H9 (cell line): ENCODE data around the gene IL5RA. TPM values are rescaled to one million over a fixed set of nuclear protein-coding genes. Genes with fewer than 3 reads are reported as not detected.

Experiments
- DNase-seq: peaks from one replicate; pipeline ENCODE4 v3.0.0-alpha.2; 2017
- H2AFZ ChIP-seq: one replicate; pipeline ENCODE4 v1.6.1; 2013; ENCODE audit warnings: mild to moderate bottlenecking, low read length, control low read depth, moderate library complexity
- H2AK5ac ChIP-seq: 2 replicates; pipeline ENCODE4 v1.6.1; 2013; ENCODE audit warnings: low read length, control low read depth, mixed read lengths; ENCODE audit not compliant: insufficient read length
- H2BK120ac ChIP-seq: one replicate; pipeline ENCODE4 v1.6.1; 2013; ENCODE audit warnings: low read depth, mild to moderate bottlenecking, low read length, control low read depth, inconsistent platforms; ENCODE audit not compliant: poor library complexity, severe bottlenecking
- H2BK12ac ChIP-seq: 2 replicates; pipeline ENCODE4 v1.6.1; 2013; ENCODE audit warnings: low read length, control low read depth, mixed read lengths, low read depth; ENCODE audit not compliant: insufficient read length
- H2BK15ac ChIP-seq: 2 replicates; pipeline ENCODE4 v1.6.1; 2013; ENCODE audit warnings: low read depth, low read length, control low read depth
- H2BK20ac ChIP-seq: one replicate; pipeline ENCODE4 v1.6.1; 2013; ENCODE audit warnings: low read depth, mild to moderate bottlenecking, low read length, control low read depth, inconsistent platforms; ENCODE audit not compliant: poor library complexity, severe bottlenecking
- H2BK5ac ChIP-seq: 2 replicates; pipeline ENCODE4 v1.6.1; 2013; ENCODE audit warnings: low read length, control low read depth, mixed read lengths; ENCODE audit not compliant: insufficient read length
- H3K14ac ChIP-seq: 2 replicates; pipeline ENCODE4 v1.6.1; 2013; ENCODE audit warnings: low read length, control low read depth; ENCODE audit not compliant: insufficient read depth
- H3K18ac ChIP-seq: 2 replicates; pipeline ENCODE4 v1.6.1; 2013; ENCODE audit warnings: low read depth, mild to moderate bottlenecking, mixed read lengths, low read length, control low read depth; ENCODE audit not compliant: insufficient read length
- H3K23ac ChIP-seq: 2 replicates; pipeline ENCODE4 v1.6.1; 2013; ENCODE audit warnings: low read length, control low read depth, mixed read lengths, low read depth; ENCODE audit not compliant: insufficient read length
- H3K23me2 ChIP-seq: 2 replicates; pipeline ENCODE4 v1.6.1; 2013; ENCODE audit warnings: low read depth, mild to moderate bottlenecking, mixed read lengths, low read length, control low read depth; ENCODE audit not compliant: insufficient read length, poor library complexity, severe bottlenecking
- H3K27ac ChIP-seq: 2 replicates; pipeline ENCODE4 v1.5.1; 2013; ENCODE audit warnings: low read length, control low read depth, mixed read lengths, low read depth; ENCODE audit not compliant: insufficient read length
- H3K27me3 ChIP-seq: 2 replicates; pipeline ENCODE4 v1.6.1; 2013; ENCODE audit warnings: low read length, control low read depth, inconsistent platforms; ENCODE audit not compliant: insufficient read depth
- H3K4ac ChIP-seq: 2 replicates; pipeline ENCODE4 v1.6.1; 2013; ENCODE audit warnings: low read depth, mild to moderate bottlenecking, control low read depth, inconsistent platforms, low read length, moderate library complexity
- H3K4me1 ChIP-seq: 2 replicates; pipeline ENCODE4 v1.6.1; 2013; ENCODE audit warnings: low read length, control low read depth, inconsistent platforms; ENCODE audit not compliant: insufficient read depth
- H3K4me2 ChIP-seq: 2 replicates; pipeline ENCODE4 v1.6.1; 2013; ENCODE audit warnings: low read length, control low read depth, mixed read lengths; ENCODE audit not compliant: insufficient read length, insufficient read depth
- H3K56ac ChIP-seq: 2 replicates; pipeline ENCODE4 v1.6.1; 2013; ENCODE audit warnings: low read depth, mild to moderate bottlenecking, mixed read lengths, low read length, control low read depth; ENCODE audit not compliant: insufficient read length
- H3K79me1 ChIP-seq: 2 replicates; pipeline ENCODE4 v1.6.1; 2013; ENCODE audit warnings: low read depth, mild to moderate bottlenecking, moderate library complexity, low read length, control low read depth, inconsistent platforms; ENCODE audit not compliant: insufficient read depth, poor library complexity, severe bottlenecking
- H3K79me2 ChIP-seq: 2 replicates; pipeline ENCODE4 v1.6.1; 2013; ENCODE audit warnings: low read length, control low read depth, inconsistent platforms; ENCODE audit not compliant: insufficient read depth
- H3K9ac ChIP-seq: 2 replicates; pipeline ENCODE4 v1.6.1; 2013; ENCODE audit warnings: low read length, control low read depth, mixed read lengths; ENCODE audit not compliant: insufficient read length; ENCODE audit errors: extremely low read depth
- H3K9me3 ChIP-seq: one replicate; pipeline ENCODE4 v1.6.1; 2013; ENCODE audit warnings: low read depth, low read length, inconsistent platforms; ENCODE audit not compliant: control insufficient read depth
- H3T11ph ChIP-seq: one replicate; pipeline ENCODE4 v1.6.1; 2013; ENCODE audit warnings: mild to moderate bottlenecking, low read length, control low read depth, inconsistent platforms
- H4K20me1 ChIP-seq: one replicate; pipeline ENCODE4 v1.6.1; 2013; ENCODE audit not compliant: control insufficient read depth, insufficient read length, insufficient read depth
- H4K5ac ChIP-seq: 2 replicates; pipeline ENCODE4 v1.6.1; 2013; ENCODE audit warnings: low read depth, mild to moderate bottlenecking, mixed read lengths, low read length, control low read depth; ENCODE audit not compliant: insufficient read length
- H4K8ac ChIP-seq: replicated peaks from 2 replicates; pipeline ENCODE4 v1.6.1; 2013; ENCODE audit warnings: low read length, control low read depth, mixed read lengths, low read depth; ENCODE audit not compliant: insufficient read length
- H4K91ac ChIP-seq: 2 replicates; pipeline ENCODE4 v1.6.1; 2013; ENCODE audit warnings: low read depth, mild to moderate bottlenecking, moderate library complexity, mixed read lengths, low read length, control low read depth; ENCODE audit not compliant: insufficient read length
- H3K27ac Mint-ChIP-seq, 3 experiments: 2 replicates in 2 of 3; 3 replicates in 1 of 3; pipeline ENCODE4 v1.8.0; 2020 to 2021; ENCODE audit warnings: mixed read lengths in 3 of 3, mild to moderate bottlenecking in 1 of 3, moderate library complexity in 1 of 3
- H3K27me3 Mint-ChIP-seq: 2 replicates; pipeline ENCODE4 v1.8.0; 2021; ENCODE audit warnings: low read depth, mild to moderate bottlenecking, moderate library complexity, mixed read lengths
- H3K36me3 Mint-ChIP-seq, 3 experiments: 2 replicates in 2 of 3; 3 replicates in 1 of 3; pipeline ENCODE4 v1.8.0; 2020 to 2021; ENCODE audit warnings: low read depth in 3 of 3, mixed read lengths in 3 of 3; ENCODE audit not compliant: insufficient read depth in 1 of 3
- H3K4me1 Mint-ChIP-seq, 2 experiments: 2 replicates each; pipeline ENCODE4 v1.8.0; 2020; ENCODE audit warnings: mixed read lengths in 2 of 2
- H3K4me3 Mint-ChIP-seq, 2 experiments: 2 replicates in 1 of 2; 3 replicates in 1 of 2; pipeline ENCODE4 v1.8.0; 2020 to 2021; ENCODE audit warnings: mild to moderate bottlenecking in 2 of 2, mixed read lengths in 2 of 2, moderate library complexity in 1 of 2
- H3K9me3 Mint-ChIP-seq, 2 experiments: 2 replicates in 1 of 2; 3 replicates in 1 of 2; pipeline ENCODE4 v1.8.0; 2020; ENCODE audit warnings: mild to moderate bottlenecking in 2 of 2, mixed read lengths in 2 of 2, moderate library complexity in 1 of 2
- WGBS: extraction: QIAGEN DNeasy Blood & Tissue Kit; methylation state at CpG from one replicate; pipeline ENCODE4 v1.1.7; 2013; ENCODE audit warnings: missing lambda C conversion rate, low lambda C conversion rate, mixed read lengths; ENCODE audit not compliant: insufficient read length; ENCODE audit errors: extremely low coverage; 5-methylcytosine and 5-hydroxymethylcytosine counted together
- total RNA-seq: library from RNA; stranded (reverse); gene quantifications from 2 replicates; pipeline ENCODE4 v1.2.1, GENCODE V29; 2021
- TF ChIP-seq, protein P1 (sequence below): fragments of 200-600 bp; sonication (generic); conservative IDR thresholded peaks from 3 replicates; pipeline ENCODE4 v1.8.0; 2021; ENCODE audit warnings: antibody characterized with exemption, mild to moderate bottlenecking

The IL5RA gene
- total RNA-seq, 1 experiment from 2014 or later, result not detected

DNA sequence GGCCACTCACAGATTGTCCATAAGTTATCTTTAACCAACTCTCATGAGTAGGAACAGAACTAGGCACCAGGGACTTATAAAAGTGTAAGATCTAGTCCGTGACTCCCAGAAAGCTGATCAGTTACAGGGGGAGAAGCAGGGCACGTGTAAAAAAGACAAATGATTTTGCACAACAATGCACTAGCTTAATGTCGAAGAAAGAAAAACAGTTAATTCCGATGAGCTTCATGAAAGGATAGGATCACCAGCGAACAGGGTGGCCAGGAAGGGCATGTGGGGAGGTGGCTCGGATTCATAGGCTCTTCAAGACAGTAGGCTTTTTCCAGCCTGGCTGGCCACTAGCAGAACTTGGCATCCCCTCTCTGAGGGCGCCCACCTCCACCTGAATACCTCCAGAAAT, 90.0 kb downstream of the IL5RA start:
- H3K4ac ChIP-seq, result no peak overlapping the region
- no peak overlapping the region for H2BK12ac ChIP-seq
- H3K79me1 ChIP-seq, result no peaks in the 10 kb centered on the region
- H4K5ac ChIP-seq, result no peak overlapping the region
- H2AFZ ChIP-seq, result no peak overlapping the region
- Mint-ChIP-seq H3K4me1 (peaks cover 34 to 36% of the 10 kb centered on the region in 2 experiments), H3K4me3 (no peak overlapping the region), H3K27ac (no peak overlapping the region), H3K9me3 (no peaks in the 10 kb centered on the region), H3K36me3 (no peaks in the 10 kb centered on the region), H3K27me3 (no peaks in the 10 kb centered on the region)
- no CpG with 5 or more reads among the region's 7 CpGs for WGBS
- no peaks in the 10 kb centered on the region for H3K79me2 ChIP-seq
- H3T11ph ChIP-seq, result no peak overlapping the region
- no peak overlapping the region for H4K91ac ChIP-seq
- H3K9ac ChIP-seq, result no peak overlapping the region
- H3K27ac ChIP-seq, result no peak overlapping the region
- H2BK5ac ChIP-seq, result no peak overlapping the region
- no peak overlapping the region for H3K4me2 ChIP-seq
- H3K9me3 ChIP-seq, result no peaks in the 10 kb centered on the region
- H3K4me1 ChIP-seq, result peaks cover 5% of the 10 kb centered on the region; the same call in 1 of the 2 replicates
- no peak overlapping the region for H2BK20ac ChIP-seq
- no peak overlapping the region for H2AK5ac ChIP-seq
- TF ChIP-seq, protein P1, sequence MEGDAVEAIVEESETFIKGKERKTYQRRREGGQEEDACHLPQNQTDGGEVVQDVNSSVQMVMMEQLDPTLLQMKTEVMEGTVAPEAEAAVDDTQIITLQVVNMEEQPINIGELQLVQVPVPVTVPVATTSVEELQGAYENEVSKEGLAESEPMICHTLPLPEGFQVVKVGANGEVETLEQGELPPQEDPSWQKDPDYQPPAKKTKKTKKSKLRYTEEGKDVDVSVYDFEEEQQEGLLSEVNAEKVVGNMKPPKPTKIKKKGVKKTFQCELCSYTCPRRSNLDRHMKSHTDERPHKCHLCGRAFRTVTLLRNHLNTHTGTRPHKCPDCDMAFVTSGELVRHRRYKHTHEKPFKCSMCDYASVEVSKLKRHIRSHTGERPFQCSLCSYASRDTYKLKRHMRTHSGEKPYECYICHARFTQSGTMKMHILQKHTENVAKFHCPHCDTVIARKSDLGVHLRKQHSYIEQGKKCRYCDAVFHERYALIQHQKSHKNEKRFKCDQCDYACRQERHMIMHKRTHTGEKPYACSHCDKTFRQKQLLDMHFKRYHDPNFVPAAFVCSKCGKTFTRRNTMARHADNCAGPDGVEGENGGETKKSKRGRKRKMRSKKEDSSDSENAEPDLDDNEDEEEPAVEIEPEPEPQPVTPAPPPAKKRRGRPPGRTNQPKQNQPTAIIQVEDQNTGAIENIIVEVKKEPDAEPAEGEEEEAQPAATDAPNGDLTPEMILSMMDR, result no peak
- DNase-seq, result no peak
- H4K8ac ChIP-seq, result no peak overlapping the region
- H2BK15ac ChIP-seq, result no peak overlapping the region
- no peak overlapping the region for H3K18ac ChIP-seq
- H3K56ac ChIP-seq, result no peak overlapping the region
- H2BK120ac ChIP-seq, result no peak overlapping the region
- H4K20me1 ChIP-seq, result no peaks in the 10 kb centered on the region
- no peaks in the 10 kb centered on the region for H3K27me3 ChIP-seq
- no peak overlapping the region for H3K14ac ChIP-seq
- H3K23ac ChIP-seq, result no peak overlapping the region
- peaks cover 3% of the 10 kb centered on the region for H3K23me2 ChIP-seq

Other genes starting within 250 kb of the IL5RA start
- 49.2 and 50.1 TPM in 2 replicates for gene TRNT1, start 16.6 kb upstream of the IL5RA start, total RNA-seq
- 36.9 and 40.2 TPM in 2 replicates for gene CRBN, start 69.3 kb upstream of the IL5RA start, total RNA-seq